Activated CD4-positive, CD25-positive, alpha-beta regulatory T cell treated with anti-CD3 and anti-CD28 coated beads, Interleukin-2, amount 50 U/mL, for 16 hours (primary cell): ENCODE measurements around the gene ARL4C.
A peak's percentile ranks its signal among the peaks of the same experiment; 100 is the strongest.

Experiments
- DNase-seq: peaks from one replicate; pipeline ENCODE4 v3.0.0-alpha.2; 2020; ENCODE audit warnings: low read depth, low spot score

ARL4C gene

GRCh38 chr2:234496835-234497593, at the start of gene ARL4C:
TSS of gene ARL4C (minus strand) at chr2:234497081. CDS start at chr2:234496586, 495 bp downstream.
- DNase-seq, result no peak

GRCh38 chr2:234544659-234545611, 48.1 kb upstream of the ARL4C start:
- DNase-seq, result peak; percentile 54

- DNase-seq, result no peak
Measured at GRCh38 chr2:234542742-234543141, 45.9 kb upstream of the ARL4C start.

DNA sequence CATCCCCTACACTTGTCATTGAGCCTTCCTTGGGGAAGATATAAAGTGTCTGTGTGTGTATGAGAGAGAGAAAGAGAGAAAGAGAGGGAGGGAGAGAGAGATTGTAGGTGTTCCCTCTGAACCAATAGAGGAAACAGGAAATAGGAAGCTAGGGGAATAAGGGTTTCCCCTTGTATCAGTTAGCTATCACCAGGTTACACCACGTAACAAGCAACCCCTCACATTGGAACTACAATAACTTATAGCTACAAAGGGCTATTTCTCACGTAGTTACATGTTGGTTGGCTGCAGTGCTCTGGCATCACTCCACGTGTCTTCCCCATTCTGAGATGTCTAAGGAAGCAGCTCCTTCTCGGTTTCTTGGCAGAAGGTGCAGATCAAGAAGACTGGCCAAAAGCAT, 41.0 kb upstream of the ARL4C start:
- no peak for DNase-seq

- no peak for DNase-seq
Measured at GRCh38 chr2:234536178-234536965, 39.5 kb upstream of the ARL4C start.

GRCh38 chr2:234535464-234535863, 38.6 kb upstream of the ARL4C start:
- no peak for DNase-seq

DNA sequence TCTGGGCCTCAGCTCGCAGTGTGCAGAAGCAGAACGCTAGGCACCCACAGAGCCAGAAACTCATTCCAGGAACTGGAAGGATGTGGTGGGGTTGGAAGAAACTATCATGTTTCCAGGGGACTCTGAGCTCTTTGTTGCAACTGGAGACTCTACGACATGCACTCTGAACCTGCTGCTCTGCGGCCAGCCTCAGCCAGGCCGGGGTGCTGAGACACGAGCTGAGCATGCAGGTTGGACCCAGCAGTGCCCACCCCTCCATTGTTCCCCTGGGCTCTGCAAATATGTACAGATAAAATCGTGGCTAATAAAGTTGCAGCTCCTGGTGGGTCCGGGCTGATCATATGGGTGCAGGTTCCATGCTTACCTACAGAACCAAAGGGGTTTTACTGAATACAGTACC, 37.6 kb upstream of the ARL4C start:
- DNase-seq, result no peak

GRCh38 chr2:234533626-234534025, 36.7 kb upstream of the ARL4C start:
- DNase-seq, result no peak

DNA sequence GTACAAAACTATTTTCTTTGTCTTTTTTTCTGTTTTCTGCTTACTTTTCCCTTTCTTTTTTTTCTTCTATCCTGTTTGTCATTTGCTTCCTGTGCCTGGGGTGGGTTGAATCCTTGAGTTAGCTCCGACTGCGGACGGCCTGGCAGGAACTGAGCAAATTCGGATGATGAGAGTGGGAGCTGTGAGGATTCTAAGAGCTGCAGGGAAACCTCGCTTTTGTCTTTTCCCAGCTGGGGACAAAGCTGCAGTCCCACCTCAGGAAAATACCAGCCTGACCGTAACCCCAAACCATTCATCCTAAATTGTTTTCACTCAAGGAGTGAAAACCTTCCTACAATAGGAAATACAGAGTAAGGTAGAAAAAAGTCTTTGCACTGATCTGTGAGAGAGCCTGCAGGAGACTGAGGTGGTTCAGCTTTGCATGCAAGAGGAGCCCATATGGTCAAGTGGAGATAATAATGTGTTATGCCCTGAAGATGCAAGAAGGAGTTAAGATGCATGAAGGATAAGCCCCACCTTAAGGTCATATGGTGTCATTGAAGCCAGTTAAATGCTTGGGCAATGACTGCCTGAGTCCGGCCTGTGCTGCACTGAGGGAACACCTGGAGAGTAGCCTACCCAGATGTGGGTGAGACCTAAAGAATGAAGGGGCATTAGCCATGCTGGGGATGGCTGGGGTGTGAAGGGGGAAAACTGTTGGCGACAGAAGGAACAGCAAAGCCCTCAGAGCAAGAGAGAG, 31.7 kb upstream of the ARL4C start:
- DNase-seq, result no peak

DNA sequence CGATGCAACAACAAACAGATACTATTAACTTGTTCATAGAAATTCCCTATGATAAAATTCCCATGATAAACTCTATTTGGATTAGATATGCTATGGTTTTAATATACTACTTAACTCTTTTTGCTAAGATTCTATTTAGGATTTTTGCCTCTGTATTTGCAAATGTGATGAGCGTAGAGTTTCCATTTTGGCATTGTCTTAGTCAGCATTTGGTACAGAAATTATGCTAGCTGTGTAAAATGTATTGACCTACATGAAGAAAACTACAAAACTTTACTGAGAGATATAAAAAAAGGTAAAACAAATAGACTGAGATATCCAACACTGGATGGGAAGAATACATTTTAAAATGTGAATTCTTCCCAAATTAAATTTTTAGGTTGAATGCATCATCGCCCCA, 29.8 kb upstream of the ARL4C start:
- DNase-seq, result no peak

DNA sequence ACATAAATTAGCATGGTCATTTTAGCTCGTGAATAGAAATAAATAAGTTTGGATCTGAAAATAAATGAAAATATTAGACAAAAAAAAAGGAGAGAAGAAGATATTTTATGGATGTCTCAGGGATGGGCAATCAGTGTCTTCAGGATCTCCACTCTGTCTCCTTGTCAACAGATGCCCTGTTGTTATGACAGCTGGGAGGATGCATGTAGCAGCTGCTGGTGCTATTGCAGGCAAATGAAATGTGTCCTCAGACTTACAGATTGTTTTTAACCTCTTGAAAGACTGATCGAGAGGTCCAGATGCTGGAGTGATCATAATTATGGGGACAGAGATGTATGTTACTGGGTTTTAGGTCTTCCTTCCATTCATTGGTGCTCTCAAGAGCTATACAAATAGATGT, 24.7 kb upstream of the ARL4C start:
- no peak for DNase-seq

- no peak for DNase-seq
Measured at GRCh38 chr2:234518986-234519642, 22.2 kb upstream of the ARL4C start.

GRCh38 chr2:234517971-234518370, 21.1 kb upstream of the ARL4C start:
- DNase-seq, result no peak

DNA sequence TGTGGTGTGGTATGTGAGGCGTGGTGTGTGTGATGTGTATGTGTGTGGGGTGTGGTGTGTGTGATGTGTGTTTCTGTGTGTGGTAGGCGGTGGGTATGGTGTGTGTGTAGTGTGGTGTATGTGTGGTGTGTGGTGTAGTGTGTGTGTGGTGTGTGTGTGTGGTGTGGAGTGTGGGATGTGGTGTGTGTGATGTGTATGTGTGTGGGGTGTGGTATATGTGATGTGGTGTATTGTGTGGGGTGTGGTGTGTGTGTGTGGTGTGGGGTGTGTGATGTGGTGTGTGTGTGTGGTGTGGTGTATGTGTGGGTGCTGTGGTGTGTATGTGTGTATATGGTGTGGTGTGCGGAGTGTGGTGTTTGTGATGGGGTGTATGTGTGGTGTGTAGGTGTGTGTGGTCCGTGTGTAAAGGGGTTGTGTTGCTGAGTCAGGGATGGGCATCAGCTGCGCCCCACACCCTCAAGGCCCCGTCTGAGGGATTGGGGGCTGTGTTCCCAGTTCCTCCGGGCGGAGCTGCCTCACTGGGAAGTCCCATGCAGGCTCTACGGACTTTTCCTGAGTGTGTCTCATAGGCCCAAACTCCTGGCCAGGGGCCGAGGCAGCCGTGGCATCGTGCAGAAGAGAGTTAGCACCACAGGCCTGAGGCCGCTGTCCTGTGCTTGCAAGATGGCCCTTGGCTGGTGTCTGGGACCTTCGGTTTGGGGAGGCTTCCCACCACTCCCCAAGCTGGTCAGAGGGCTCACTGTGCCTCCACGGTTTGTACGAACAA, 18.2 kb upstream of the ARL4C start:
- DNase-seq, result no peak

DNA sequence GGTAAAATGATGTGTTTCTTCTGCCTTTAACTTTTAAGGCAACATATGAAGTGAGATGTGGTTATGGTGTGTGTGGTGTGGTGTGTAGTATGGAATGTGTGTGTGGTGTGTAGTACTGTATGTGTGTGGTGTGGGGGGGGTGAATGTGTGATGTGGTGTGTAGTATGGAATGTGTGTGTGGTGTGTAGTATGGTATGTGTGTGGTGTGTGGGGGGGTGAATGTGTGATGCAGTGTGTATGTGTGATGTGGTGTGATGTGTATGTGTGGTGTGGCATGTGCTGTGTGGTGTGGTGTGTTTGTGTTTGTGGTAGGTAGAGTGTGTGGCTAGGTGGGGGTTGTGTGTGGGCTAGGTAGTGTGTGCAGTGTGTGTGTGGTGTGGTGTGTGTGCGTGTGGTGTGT, 17.2 kb upstream of the ARL4C start:
- DNase-seq, result no peak

DNA sequence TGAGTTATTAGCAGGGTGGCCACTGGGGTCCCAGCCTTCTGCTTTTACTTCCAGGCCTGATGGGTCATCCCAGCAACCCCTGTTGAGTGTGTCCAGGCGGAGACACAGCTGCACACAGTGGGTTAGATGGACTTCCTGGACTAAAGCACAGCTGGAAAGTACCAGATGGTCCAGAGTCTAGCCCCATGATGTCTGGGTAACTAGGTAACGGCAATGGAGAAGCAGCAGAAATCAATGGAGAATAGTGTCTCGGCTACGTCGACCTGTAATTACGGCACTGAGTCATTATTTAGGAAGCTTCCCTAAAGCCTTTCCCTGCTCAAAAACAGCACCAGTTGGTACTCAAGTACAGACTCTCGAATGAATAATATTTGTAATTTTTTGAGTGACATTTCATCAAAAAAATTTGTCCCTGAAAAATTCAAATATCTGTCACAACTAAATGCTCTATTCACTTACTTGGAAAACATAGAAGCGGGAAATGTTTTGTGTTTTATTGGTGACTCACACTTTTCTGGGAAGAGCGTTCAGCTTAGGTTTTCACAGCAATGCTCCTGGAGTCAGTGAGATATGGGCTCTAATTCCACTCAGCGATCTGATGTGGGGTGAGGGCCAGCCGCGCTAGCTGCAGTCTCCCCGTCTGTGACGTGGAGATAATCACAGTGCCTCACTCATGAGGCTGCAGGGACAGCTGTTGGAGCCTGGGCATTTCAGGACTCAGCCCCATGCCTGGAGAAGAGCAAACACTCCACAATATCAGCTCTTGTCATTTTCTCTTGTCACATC, 16.2 kb upstream of the ARL4C start:
- no peak for DNase-seq

DNA sequence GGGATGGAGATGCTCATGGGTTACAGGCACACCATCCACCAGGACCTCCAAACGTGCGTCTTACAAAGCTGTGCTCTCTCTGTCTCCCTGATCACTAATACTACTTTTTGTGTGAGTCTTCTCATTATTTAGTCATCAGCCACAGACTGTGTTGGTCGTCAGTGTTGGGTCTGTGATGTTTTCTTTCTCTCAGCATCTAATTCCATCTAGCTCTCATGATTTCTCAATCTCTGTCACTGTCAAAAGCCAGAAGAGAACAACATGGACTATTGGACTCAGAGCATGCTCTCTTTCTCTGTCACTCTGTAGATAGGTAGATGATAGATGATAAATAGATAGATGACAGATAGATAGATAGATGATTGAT, 6.0 kb upstream of the ARL4C start:
- DNase-seq, result no peak

GRCh38 chr2:234502285-234502918, 5.5 kb upstream of the ARL4C start:
- no peak for DNase-seq
